Mesenteric fat pad (tissue), 1 donor: Measurements from ENCODE around the gene RNF148. TPM values are rescaled to one million over a fixed set of nuclear protein-coding genes. Genes with fewer than 3 reads are reported as not detected.

Source experiments
- DNase-seq: peaks from one replicate; pipeline ENCODE4 v3.0.0-alpha.2; 2020; ENCODE audit warnings: low spot score
- long read RNA-seq: library from polyadenylated mRNA; unstranded; transcript quantifications from one replicate; pipeline ENCODE4 v2.0.0, GENCODE V29; 2020
- total RNA-seq: library from RNA; stranded (reverse); fragmentation: NEBNext Ultra II Directional; extraction: Animal tissue kit (Norgen Biotek cat#: 25700); gene quantifications from one replicate; pipeline ENCODE4 v1.2.1, GENCODE V29; 2021
- donor health status: DM: yes; HTN: yes; CAD: no.

The RNF148 gene, protein sequence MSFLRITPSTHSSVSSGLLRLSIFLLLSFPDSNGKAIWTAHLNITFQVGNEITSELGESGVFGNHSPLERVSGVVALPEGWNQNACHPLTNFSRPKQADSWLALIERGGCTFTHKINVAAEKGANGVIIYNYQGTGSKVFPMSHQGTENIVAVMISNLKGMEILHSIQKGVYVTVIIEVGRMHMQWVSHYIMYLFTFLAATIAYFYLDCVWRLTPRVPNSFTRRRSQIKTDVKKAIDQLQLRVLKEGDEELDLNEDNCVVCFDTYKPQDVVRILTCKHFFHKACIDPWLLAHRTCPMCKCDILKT
- total RNA-seq: 1.2 TPM
- long read RNA-seq: 0 reads

DNA sequence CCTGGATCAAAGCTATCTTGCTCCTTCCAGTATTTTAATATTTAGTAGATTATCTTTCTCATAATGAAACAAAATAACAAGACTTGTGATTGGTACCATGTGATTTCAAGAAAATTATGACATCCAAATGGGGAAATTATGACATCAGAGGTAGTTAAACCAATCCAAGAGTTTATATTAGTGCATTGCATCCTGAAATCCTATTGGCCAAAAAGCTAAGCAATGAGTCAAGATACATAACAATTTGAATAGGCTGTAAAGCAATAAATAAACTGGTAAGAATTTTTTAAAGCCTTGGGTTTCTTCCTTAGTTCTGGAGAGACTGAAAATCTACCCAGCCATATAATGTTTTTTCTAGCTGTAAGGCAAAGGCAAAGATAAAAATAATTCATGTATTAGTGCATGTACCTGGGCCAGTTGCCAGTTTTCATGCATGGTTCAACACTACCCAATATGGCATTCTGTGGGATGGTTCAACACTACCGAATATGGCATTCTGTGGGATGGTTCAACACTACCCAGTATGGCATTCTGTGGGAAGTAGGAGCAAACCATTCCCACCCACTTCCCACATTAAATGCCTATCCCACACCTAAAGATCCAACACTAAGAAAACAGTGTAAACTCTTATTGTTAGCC is at the start of gene RNF148:
Gene RNF148 (minus strand): TSS at position 51 of the 639 bp plus-strand sequence. CDS start 172 bp downstream, outside the sequence.
- no peak for DNase-seq

DNA sequence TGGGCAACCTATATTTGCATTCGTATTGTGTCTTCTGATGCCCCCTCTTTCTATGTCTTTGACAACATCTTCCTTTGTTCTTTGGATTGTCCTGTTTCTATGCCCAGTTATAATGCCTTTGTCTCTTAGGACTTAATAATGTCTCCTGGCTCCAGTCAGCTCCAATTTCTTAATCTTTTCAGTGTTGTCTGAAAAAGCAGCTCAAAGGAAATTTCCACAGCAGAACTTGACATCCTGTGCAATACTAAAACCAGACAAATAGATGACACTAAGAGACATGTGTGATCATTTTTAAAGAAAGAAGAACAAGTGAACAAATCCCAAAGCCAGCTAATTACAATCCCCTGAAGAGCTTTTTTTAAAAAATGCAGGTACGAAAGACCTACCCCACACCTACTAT is 47.7 kb upstream of the RNF148 start:
- no peak for DNase-seq

DNA sequence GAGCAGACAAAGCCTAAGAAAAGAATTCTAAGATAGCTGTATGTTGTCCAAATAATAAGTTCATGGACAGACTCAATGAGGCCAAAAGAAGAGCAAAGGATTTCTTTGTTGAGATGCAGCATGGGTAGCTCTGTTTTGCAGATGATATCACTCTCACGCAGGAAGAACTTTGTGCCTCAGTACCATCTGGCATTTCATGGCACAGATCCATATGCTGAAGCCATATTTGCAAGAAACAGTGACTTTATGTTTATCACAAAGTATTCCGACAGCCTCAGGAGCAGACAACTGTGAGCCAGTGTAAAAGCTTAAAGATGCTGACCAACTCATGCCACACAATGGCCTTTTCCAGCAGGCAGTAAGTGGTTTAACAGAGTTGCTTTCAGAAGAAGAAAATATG is 45.5 kb upstream of the RNF148 start:
- DNase-seq: no peak

DNA sequence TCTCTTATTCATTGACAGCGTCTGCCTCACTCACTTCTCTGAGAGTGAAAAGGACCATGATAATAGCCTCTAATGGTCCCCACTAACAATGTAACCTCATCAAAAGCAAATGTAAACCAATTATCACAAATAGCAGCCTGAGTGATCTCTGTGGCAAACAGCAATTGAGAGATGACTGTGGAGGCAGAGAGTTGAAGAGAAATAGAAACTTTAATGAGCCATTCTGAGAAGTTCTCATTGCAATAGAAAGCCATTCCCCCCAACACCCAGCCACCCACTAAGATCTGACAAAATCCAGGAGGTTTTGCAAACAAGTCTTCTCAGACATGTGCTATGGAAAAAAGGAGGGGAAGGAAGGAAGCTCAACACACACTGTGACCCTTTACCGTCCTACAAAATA is 44.2 kb upstream of the RNF148 start:
- DNase-seq: no peak

DNA sequence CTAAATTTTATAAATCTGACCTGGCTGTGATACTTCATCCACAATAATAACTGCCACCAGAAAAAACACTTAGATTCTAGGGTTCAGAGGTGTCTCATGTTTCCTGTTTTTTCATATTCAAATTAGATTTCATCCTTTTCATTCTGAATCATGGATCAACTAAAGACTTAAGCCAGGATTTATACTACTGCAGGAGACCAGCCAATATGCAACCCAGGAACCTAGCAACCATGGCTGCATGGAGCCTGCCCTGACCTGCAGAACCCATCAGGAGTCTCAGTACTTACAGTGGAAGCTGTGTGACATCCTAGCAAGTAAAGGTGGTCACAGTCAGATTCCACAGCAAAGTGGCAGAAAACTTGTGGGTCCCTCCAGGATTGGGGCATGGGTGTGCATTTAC is 40.5 kb upstream of the RNF148 start:
- no peak for DNase-seq

DNA sequence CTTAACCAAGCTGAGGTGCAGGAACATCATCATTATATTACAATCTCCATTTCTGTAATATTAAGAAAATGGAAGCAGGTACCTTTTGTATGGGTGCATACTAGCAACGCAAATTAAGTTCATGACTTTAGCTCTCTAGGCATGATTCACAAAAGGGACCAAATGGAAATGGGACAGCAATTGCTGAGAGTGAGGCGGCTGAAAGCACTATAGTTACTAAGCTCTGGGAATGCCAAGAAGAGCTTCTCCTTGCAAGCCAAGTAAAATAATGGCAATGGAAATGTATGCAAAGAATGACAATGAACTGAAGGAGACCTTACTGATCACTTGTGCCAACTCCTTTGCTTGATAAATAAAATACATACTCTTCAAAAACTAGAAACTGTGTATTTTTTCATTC is 36.2 kb upstream of the RNF148 start:
- DNase-seq: no peak

DNA sequence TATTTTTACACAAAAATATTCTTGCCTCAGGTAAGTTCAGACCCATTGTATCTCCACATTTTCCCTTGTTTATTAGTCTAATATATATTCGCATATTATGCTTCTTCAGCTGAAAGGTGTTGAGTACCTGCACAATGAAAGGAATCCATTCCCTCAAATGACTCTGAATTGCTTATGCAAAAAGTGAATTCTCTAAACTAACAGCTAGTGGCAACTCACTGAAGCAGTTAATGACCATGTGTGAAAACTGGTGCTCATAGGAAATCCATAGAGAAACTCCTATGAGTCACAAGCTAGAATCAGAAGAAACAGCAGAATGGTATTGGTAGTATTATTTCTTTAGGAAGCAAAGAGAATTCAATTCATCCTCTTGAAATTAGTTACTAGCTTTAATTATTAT is 33.5 kb upstream of the RNF148 start:
- no peak for DNase-seq

DNA sequence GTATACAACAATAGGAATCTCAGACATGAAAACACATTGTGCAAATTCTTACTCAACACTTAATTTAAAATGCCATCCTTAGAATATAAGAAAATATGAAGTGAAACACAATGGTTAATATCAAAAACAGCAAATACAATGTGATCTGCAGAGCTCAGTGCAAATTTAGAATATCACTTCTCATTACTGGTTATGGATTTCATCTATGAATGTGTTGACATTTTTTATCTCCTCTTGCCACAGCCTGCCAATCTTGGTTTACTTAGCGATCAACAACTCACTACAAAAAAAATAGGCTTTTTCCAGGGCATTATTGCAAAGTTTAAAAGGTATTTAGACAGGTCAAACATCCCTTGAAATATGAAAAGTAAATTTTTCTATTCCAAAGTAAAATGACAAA is 25.0 kb upstream of the RNF148 start:
- DNase-seq: no peak

DNA sequence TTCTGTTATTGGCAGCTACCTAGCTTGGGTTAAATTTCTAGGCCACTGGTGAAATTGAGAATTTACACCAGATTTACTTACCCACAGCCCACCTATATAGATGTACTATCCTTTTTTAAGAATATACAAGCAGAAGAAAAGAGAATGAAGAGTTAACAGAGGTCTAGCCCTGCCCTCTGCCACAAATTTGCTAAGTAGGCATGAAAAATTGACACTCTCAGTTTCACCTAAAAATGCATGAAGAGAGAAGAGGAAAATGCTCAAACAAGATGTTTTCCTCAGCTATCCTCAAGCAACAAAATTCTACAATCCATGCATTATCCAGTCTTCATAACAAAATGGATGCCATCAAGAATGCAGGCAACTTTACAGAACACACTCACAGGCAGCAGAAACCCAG is 24.6 kb upstream of the RNF148 start:
- no peak for DNase-seq

DNA sequence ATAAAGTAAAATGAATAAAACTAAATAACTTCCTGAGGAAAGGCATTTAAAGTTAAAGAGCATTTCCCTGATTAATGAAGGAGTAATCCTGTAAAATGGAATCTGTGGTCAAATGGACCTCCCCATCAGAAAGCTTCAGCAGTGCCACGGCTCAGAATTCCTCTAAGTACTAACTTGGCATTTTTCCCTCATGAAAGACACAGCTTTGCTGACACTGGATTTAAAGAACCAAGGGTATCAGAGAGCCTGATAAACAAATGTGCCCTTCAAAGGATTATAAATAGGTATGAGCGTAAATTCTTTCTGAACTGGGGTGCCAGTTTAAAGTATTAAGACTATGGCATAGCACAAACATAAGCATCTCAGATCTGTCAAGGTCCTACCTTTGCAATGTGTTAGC is 24.2 kb upstream of the RNF148 start:
- no peak for DNase-seq

DNA sequence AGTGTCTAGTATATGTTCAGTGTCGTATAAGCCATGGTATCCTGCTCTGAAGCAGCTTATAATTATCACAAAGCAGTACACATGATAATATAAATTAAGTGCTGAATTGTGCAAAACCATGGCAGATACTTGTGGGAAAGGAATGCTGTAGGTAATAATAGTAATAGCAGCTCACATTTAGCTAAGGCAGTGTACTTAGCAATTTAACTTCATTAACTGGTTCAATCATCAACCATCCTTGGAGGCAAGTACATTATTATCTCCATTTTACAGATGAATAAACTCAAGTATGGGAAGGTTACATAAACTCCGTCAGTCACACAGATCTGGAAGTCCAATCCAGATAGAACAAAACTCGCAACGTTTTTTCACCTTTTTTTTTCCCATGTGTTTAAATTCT is 21.6 kb upstream of the RNF148 start:
- no peak for DNase-seq

DNA sequence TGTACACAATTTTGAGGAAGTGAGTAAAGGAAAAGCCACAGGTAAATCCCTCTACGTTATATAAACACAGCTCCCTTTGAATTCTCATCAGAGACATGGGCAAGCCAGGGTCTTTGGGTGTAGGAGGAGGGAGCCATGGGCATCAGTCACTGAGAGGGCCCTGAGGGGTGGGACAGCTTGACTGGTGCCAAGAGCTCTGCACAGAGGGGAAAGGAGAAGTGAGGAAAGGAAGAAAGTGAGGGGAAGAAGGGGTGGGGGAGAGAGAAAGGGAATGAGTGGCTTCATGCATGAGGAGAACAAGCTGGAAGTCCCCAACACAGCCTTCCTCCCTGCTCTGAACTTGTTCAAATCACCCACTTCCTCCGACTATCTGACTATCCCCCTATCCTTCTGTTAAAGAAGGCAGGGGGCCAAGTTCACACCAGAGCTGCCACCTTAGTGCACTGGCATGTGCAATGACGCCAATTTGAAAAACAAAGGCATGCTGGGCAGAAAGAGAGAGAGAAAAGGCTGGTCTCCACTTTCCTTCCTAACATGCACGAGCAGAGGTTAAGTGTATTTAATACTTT is 16.4 kb upstream of the RNF148 start:
- no peak for DNase-seq

DNA sequence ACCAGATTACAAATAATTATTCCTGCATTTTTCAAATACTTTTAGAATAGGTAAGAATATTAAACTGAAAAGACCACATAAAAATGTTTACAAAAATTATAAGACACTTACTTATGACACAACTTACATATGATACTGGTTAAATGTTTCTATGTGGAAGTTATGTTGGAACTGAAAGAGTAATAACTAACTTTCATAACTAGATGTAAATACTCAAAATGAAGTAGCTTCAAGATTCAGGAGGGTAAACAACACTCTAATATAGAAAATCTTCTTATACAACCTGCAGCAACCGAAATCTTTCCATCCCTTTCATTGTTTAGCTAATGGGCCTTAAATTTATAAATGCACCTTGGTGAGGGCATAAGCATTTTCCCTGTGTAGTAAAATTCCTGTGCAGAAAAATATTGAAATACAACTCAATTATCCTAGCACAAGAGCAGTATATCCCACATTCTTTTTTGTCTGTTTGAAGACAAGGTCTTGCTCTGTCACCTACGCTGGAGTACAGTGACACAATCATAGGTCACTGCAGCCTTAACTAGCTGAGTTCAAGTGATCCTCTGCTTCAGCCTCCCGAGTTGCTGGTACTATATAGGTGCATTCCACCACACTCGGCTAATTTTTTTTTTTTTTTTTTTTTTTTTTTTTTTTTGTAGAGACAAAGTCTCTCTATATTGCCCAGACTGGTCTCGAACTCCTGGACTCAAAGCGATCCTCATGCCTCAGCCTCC is 14.8 kb upstream of the RNF148 start:
- no peak for DNase-seq

DNA sequence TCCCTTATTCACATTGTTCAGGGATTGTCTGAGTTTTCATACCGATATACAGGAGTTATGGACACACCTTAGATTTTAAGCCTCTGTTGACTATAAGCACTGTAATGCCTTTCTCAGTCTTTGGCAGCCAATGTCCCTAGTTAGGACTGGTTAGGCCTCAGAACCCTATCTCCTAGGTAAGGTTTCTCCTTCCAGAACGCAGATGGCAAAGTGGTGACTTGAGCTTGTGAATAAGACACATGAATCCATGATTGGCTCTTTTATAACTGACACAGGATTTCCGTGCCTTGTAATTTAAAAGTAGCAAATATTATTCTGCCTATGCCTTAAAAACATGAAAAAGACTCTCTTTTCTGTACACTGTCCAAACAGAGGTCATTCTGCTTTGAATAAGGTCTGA is 12.5 kb upstream of the RNF148 start:
- no peak for DNase-seq

DNA sequence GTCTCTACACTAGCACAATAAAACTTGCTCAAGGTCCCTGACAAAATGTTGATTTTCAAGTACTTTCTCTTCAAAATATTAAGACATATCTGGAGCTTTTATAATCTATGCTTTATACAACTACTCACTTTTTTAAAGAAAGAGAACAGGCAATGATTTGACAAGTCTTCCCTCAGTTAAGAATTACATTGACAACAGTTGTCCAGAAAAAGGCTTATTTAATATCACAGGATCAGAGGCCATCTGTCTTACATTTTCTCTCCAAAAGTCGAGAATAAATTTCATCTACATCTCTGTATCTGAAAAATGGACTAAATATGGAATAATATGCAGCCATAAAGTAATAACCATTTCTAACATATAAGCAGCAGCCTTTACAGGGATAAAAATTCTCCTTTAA is 8.2 kb upstream of the RNF148 start:
- no peak for DNase-seq

DNA sequence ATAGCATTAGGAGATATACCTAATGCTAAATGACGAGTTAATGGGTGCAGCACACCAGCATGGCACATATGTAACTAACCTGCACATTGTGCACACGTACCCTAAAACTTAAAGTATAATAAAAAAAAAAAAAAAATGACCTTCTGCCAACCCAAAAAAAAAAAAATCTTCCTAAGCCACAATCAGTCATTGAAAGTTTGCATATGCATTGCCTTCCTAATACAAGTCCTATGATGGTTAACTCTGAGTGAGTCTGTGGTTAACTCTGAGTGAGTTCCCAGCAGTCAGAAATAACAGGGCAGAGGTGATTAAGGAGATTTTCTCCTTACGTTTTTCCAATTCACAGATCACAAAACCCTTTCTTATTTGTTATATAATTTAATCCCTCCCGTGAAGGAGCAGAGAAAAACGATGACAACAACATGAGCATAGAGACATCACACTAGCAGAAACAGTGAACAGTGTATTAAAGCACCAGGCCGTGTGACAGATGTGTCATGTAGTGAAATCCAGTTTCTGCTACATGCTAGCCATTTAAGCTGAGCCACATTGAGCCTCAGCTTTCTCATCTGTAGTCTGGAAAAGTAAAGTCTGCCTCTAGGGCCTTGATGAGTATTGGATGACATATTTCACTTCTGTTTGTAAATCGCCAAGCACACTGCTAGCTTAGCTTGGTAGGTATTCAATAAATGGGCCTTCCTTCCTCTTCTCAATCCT is 7.4 kb upstream of the RNF148 start:
- no peak for DNase-seq

DNA sequence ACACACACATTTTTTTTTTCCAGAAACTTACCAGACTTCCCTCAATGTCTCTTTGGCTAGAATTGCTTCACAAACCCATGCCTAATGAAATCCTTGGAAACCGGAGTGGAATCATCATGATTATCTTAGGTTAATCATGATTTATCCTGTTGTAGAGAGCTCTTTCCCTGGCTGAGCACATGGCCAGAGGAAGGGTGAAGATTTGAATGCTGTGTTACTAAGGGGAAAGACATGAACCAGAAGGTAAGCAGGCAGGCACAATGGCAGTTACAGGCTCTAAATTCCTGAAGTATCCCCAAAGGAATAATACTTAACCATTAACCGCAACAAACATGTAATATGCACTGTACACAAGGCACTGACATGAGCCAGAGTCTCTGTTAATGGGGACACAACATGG is 4.1 kb upstream of the RNF148 start:
- no peak for DNase-seq

DNA sequence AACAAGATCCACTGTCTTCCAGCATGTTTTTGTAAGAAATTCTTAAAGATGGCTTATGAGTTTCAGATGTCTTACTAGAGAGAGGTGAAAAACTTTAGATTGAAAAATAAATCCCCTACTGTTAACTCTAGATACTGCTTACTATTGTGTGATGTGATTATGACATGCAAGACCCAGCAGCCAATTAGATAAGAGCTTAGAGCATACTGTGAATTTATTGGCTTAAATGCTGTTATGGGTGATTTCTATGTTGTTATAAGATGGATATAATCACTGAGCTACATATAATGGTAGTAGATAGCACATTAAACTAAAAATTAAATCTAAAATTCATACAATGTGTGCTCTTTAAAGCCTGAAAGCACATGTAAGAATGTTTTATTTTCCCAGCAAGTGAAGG is 3.7 kb downstream of the RNF148 start, which contains the start of gene RNF133:
Gene RNF133 (minus strand): TSS at position 101 of the 400 bp plus-strand sequence. CDS start 199 bp downstream, outside the sequence.
- no peak for DNase-seq

DNA sequence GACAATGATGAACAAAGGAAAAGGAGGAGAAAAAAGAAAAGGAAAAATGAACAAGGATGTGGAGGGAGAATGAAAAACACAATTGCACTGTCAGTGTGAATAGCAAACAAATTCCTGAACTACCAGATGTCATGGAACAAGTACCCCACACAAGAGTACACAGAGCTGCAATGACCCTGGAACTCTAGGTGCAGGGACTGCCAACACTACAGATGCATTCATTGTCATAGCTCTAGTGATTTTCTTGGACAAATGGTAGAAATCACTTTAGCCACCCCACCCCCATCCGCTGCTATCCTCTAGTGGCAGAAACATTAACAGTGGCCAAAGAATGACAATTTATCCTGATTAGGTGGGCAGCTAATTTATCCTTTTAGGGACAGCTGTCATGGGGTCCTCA is 6.9 kb downstream of the RNF148 start:
- DNase-seq: no peak

DNA sequence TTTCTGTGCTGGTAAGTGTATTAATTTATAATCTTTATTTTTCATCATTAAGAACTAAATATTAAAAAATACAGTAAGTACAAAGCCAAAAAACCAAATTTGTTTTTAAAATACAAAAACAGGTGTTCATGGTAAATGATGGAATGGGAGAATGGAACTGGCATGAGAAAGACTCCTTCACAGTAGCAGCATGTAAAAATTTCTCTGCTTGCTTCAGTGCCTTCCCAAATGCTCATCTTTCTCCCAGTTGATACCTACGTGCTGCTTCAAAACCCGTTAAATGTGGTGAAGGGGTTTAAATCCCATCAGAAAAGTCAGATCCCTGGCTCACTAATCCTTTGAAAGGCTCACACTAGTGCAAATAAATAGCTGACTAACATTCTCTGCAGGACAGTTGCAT is 8.0 kb downstream of the RNF148 start:
- DNase-seq: no peak

DNA sequence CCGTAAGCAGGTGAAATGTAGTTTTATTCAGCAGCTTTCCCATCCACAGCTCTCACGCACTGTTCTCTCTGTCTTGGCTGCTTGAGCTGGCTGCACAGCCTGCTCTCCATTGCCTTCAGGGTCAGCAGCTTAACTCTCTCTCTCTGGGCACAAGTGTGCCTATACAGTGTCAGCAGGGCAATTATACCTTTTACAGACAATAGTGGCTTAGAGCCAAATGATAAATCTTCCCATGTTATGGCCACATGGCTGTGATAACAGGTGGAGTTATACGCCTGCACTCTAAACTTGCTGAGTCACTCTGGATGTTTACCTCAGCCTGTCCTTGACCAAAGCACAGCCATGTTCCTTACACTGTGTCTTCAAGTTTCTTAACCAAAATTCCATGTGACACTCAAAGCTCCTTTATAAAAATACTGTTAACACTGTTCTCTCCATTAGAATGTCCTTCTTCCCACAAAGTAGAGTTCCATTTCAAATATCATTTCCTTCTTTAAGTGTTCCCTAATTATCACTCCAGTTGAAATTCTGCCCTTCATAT is 9.9 kb downstream of the RNF148 start:
- DNase-seq: no peak
